ENCODE measurements around the gene NDUFAF8.

NDUFAF8 gene

GRCh38 chr17:81278831-81279230 is 39.7 kb downstream of the NDUFAF8 start:
- Histone ChIP-seq H3K36me3 (ENCODE audit: control insufficient read depth, insufficient read depth, low read length) (peaks cover 35% of the 10 kb centered on the region), H3K4me1 (ENCODE audit: control insufficient read depth, insufficient read depth, low read length, poor library complexity, severe bottlenecking) (no peaks in the 10 kb centered on the region), H3K9me3 (ENCODE audit: control insufficient read depth, low read length) (no peaks in the 10 kb centered on the region), H3K4me3 (ENCODE audit: extremely low read depth, insufficient read depth, low read length, poor library complexity, severe bottlenecking) (no peak overlapping the region), H3K27ac (ENCODE audit: low read depth, low read length, severe bottlenecking) (no peak overlapping the region)
- WGBS, 2 experiments (ENCODE audit: insufficient coverage in 2 of 2), result 95 to 98% methylated on average over 7 to 8 of the region's 8 CpGs

GRCh38 chr17:81279278-81280275 is 40.5 kb downstream of the NDUFAF8 start:
- 91 to 94% methylated on average over 44 to 49 of the region's 50 CpGs for WGBS, 2 experiments (ENCODE audit: insufficient coverage in 2 of 2)
- H3K36me3 ChIP-seq (ENCODE audit: control insufficient read depth, insufficient read depth, low read length), result peaks cover 30% of the 10 kb centered on the region
- no peak overlapping the region for H3K27ac ChIP-seq (ENCODE audit: low read depth, low read length, severe bottlenecking)
- no peaks in the 10 kb centered on the region for H3K9me3 ChIP-seq (ENCODE audit: control insufficient read depth, low read length)
- H3K4me1 ChIP-seq (ENCODE audit: control insufficient read depth, insufficient read depth, low read length, poor library complexity, severe bottlenecking), result no peaks in the 10 kb centered on the region
- H3K4me3 ChIP-seq (ENCODE audit: extremely low read depth, insufficient read depth, low read length, poor library complexity, severe bottlenecking), result no peak overlapping the region

- Histone ChIP-seq H3K4me3 (ENCODE audit: extremely low read depth, insufficient read depth, low read length, poor library complexity, severe bottlenecking) (no peak overlapping the region), H3K27ac (ENCODE audit: low read depth, low read length, severe bottlenecking) (no peak overlapping the region), H3K4me1 (ENCODE audit: control insufficient read depth, insufficient read depth, low read length, poor library complexity, severe bottlenecking) (peaks cover 7% of the 10 kb centered on the region), H3K36me3 (ENCODE audit: control insufficient read depth, insufficient read depth, low read length) (peaks cover 28% of the 10 kb centered on the region), H3K9me3 (ENCODE audit: control insufficient read depth, low read length) (no peaks in the 10 kb centered on the region)
- WGBS, 2 experiments (ENCODE audit: insufficient coverage in 2 of 2), result 96 to 100% methylated on average over 10 to 17 of the region's 24 CpGs
Observed at GRCh38 chr17:81280571-81280970, 41.5 kb downstream of the NDUFAF8 start.

GRCh38 chr17:81282141-81282540 is 43.0 kb downstream of the NDUFAF8 start:
- peaks cover 28% of the 10 kb centered on the region for H3K36me3 ChIP-seq (ENCODE audit: control insufficient read depth, insufficient read depth, low read length)
- no peak overlapping the region for H3K4me3 ChIP-seq (ENCODE audit: extremely low read depth, insufficient read depth, low read length, poor library complexity, severe bottlenecking)
- H3K9me3 ChIP-seq (ENCODE audit: control insufficient read depth, low read length), result no peaks in the 10 kb centered on the region
- peaks cover 12% of the 10 kb centered on the region for H3K4me1 ChIP-seq (ENCODE audit: control insufficient read depth, insufficient read depth, low read length, poor library complexity, severe bottlenecking)
- no peak overlapping the region for H3K27ac ChIP-seq (ENCODE audit: low read depth, low read length, severe bottlenecking)
- WGBS, 2 experiments (ENCODE audit: insufficient coverage in 2 of 2), result 93 to 96% methylated on average over 31 to 32 of the region's 33 CpGs

- no peak overlapping the region for H3K27ac ChIP-seq (ENCODE audit: low read depth, low read length, severe bottlenecking)
- no peaks in the 10 kb centered on the region for H3K9me3 ChIP-seq (ENCODE audit: control insufficient read depth, low read length)
- WGBS, 2 experiments (ENCODE audit: insufficient coverage in 2 of 2), result 96 to 97% methylated on average over 16 of the region's 16 CpGs
- H3K4me1 ChIP-seq (ENCODE audit: control insufficient read depth, insufficient read depth, low read length, poor library complexity, severe bottlenecking), result peaks cover 12% of the 10 kb centered on the region
- no peak overlapping the region for H3K4me3 ChIP-seq (ENCODE audit: extremely low read depth, insufficient read depth, low read length, poor library complexity, severe bottlenecking)
- H3K36me3 ChIP-seq (ENCODE audit: control insufficient read depth, insufficient read depth, low read length), result peaks cover 30% of the 10 kb centered on the region
Observed at GRCh38 chr17:81282876-81283275, 43.8 kb downstream of the NDUFAF8 start.

- H3K27ac ChIP-seq (ENCODE audit: low read depth, low read length, severe bottlenecking), result peak overlapping the region; percentile 53
- H3K36me3 ChIP-seq (ENCODE audit: control insufficient read depth, insufficient read depth, low read length), result peaks cover 43% of the 10 kb centered on the region
- peaks cover 12% of the 10 kb centered on the region for H3K4me1 ChIP-seq (ENCODE audit: control insufficient read depth, insufficient read depth, low read length, poor library complexity, severe bottlenecking)
- no peaks in the 10 kb centered on the region for H3K9me3 ChIP-seq (ENCODE audit: control insufficient read depth, low read length)
- no peak overlapping the region for H3K4me3 ChIP-seq (ENCODE audit: extremely low read depth, insufficient read depth, low read length, poor library complexity, severe bottlenecking)
- 79 to 81% methylated on average over 34 to 37 of the region's 37 CpGs for WGBS, 2 experiments (ENCODE audit: insufficient coverage in 2 of 2)
Observed at GRCh38 chr17:81285179-81285878, 46.2 kb downstream of the NDUFAF8 start.

GRCh38 chr17:81285894-81286293 is 46.8 kb downstream of the NDUFAF8 start:
- H3K9me3 ChIP-seq (ENCODE audit: control insufficient read depth, low read length), result no peaks in the 10 kb centered on the region
- 91 to 95% methylated on average over 9 to 12 of the region's 12 CpGs for WGBS, 2 experiments (ENCODE audit: insufficient coverage in 2 of 2)
- H3K27ac ChIP-seq (ENCODE audit: low read depth, low read length, severe bottlenecking), result peak overlapping the region; percentile 53
- H3K4me3 ChIP-seq (ENCODE audit: extremely low read depth, insufficient read depth, low read length, poor library complexity, severe bottlenecking), result no peak overlapping the region
- H3K4me1 ChIP-seq (ENCODE audit: control insufficient read depth, insufficient read depth, low read length, poor library complexity, severe bottlenecking), result peaks cover 12% of the 10 kb centered on the region
- H3K36me3 ChIP-seq (ENCODE audit: control insufficient read depth, insufficient read depth, low read length), result peaks cover 44% of the 10 kb centered on the region

GRCh38 chr17:81286491-81287145 is 47.5 kb downstream of the NDUFAF8 start:
- Histone ChIP-seq H3K27ac (ENCODE audit: low read depth, low read length, severe bottlenecking) (no peak overlapping the region), H3K4me1 (ENCODE audit: control insufficient read depth, insufficient read depth, low read length, poor library complexity, severe bottlenecking) (peaks cover 12% of the 10 kb centered on the region), H3K36me3 (ENCODE audit: control insufficient read depth, insufficient read depth, low read length) (peaks cover 43% of the 10 kb centered on the region), H3K9me3 (ENCODE audit: control insufficient read depth, low read length) (no peaks in the 10 kb centered on the region), H3K4me3 (ENCODE audit: extremely low read depth, insufficient read depth, low read length, poor library complexity, severe bottlenecking) (no peak overlapping the region)
- 93 to 96% methylated on average over 17 to 20 of the region's 23 CpGs for WGBS, 2 experiments (ENCODE audit: insufficient coverage in 2 of 2)

GRCh38 chr17:81287152-81287551 is 48.0 kb downstream of the NDUFAF8 start:
- WGBS, 2 experiments (ENCODE audit: insufficient coverage in 2 of 2), result 91 to 94% methylated on average over 19 to 21 of the region's 21 CpGs
- no peaks in the 10 kb centered on the region for H3K9me3 ChIP-seq (ENCODE audit: control insufficient read depth, low read length)
- no peak overlapping the region for H3K4me3 ChIP-seq (ENCODE audit: extremely low read depth, insufficient read depth, low read length, poor library complexity, severe bottlenecking)
- H3K4me1 ChIP-seq (ENCODE audit: control insufficient read depth, insufficient read depth, low read length, poor library complexity, severe bottlenecking), result peaks cover 12% of the 10 kb centered on the region
- no peak overlapping the region for H3K27ac ChIP-seq (ENCODE audit: low read depth, low read length, severe bottlenecking)
- peaks cover 39% of the 10 kb centered on the region for H3K36me3 ChIP-seq (ENCODE audit: control insufficient read depth, insufficient read depth, low read length)

- 95 to 97% methylated on average over 12 to 15 of the region's 16 CpGs for WGBS, 2 experiments (ENCODE audit: insufficient coverage in 2 of 2)
- Histone ChIP-seq H3K9me3 (ENCODE audit: control insufficient read depth, low read length) (no peaks in the 10 kb centered on the region), H3K36me3 (ENCODE audit: control insufficient read depth, insufficient read depth, low read length) (peaks cover 39% of the 10 kb centered on the region), H3K4me3 (ENCODE audit: extremely low read depth, insufficient read depth, low read length, poor library complexity, severe bottlenecking) (no peak overlapping the region), H3K27ac (ENCODE audit: low read depth, low read length, severe bottlenecking) (no peak overlapping the region), H3K4me1 (ENCODE audit: control insufficient read depth, insufficient read depth, low read length, poor library complexity, severe bottlenecking) (peaks cover 12% of the 10 kb centered on the region)
Observed at GRCh38 chr17:81287741-81288430, 48.8 kb downstream of the NDUFAF8 start.

Measured in mesodermal cell (in vitro differentiated cells).